ENCODE data around the gene CYBB. TPM values are rescaled to one million over a fixed set of nuclear protein-coding genes. Genes with fewer than 3 reads are reported as not detected.

Gene CYBB
- total and polyA plus RNA-seq, 3 donors from 2014 or later, result 1.3 to 15.7 (median 4.2) TPM

DNA sequence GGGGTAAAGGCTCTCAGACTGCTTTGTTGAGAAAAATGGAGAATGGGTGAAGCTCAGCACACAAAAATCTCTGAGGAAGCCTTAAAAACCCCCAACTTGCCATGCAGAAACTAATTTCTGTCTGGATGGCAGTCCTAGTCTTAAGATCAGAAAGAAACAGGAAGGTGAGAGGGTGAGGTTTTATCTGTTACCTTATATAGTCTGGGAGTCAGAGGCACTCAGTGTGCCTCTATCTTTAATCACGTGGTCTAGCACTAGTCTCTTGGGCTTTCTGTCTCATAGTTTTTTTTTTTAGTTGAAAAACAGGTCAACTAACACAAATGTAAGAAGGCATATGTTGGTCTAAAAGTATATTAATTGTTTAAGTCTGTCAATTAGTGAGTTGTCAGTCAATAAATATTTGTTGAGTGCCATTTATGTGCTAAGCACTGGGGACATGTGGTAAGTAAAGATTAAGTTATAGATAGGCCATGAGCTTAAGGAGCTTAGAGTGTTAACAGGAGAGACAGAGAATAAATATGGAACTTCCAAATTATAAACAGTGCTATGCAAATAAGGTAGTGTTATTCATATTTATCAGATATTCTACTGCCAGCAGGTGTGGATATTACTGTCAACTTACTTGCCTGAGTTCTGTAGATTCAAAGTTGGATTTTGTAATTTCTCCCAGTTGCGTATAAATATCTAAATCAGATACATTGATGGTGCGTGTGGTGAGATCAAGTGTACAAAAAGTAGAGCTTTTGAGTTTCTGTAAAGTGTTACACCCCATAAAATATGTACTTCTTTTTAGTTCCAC lies 7.0 kb downstream of the CYBB start:
- Histone ChIP-seq H3K9me3 (no peaks in the 10 kb centered on the region), H3K27me3 (no peaks in the 10 kb centered on the region), H3K4me3 (no peak overlapping the region), H3K27ac (no peak overlapping the region), H3K4me1 (no peaks in the 10 kb centered on the region), H3K36me3 (ENCODE audit: low read depth, missing control alignments) (no peaks in the 10 kb centered on the region)
- DNase-seq, result no peak
- intact Hi-C loops (cut with DNase I; ENCODE audit: low total_unique reads), result no loop called here
- WGBS, 2 donors, result 66% methylated on average over 3 of the region's 3 CpGs
- TF ChIP-seq, protein P1, sequence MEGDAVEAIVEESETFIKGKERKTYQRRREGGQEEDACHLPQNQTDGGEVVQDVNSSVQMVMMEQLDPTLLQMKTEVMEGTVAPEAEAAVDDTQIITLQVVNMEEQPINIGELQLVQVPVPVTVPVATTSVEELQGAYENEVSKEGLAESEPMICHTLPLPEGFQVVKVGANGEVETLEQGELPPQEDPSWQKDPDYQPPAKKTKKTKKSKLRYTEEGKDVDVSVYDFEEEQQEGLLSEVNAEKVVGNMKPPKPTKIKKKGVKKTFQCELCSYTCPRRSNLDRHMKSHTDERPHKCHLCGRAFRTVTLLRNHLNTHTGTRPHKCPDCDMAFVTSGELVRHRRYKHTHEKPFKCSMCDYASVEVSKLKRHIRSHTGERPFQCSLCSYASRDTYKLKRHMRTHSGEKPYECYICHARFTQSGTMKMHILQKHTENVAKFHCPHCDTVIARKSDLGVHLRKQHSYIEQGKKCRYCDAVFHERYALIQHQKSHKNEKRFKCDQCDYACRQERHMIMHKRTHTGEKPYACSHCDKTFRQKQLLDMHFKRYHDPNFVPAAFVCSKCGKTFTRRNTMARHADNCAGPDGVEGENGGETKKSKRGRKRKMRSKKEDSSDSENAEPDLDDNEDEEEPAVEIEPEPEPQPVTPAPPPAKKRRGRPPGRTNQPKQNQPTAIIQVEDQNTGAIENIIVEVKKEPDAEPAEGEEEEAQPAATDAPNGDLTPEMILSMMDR (IDR thresholded peaks at IDR 0.05), result no peak
- no peak for TF ChIP-seq POLR2A (IDR thresholded peaks at IDR 0.05)

DNA sequence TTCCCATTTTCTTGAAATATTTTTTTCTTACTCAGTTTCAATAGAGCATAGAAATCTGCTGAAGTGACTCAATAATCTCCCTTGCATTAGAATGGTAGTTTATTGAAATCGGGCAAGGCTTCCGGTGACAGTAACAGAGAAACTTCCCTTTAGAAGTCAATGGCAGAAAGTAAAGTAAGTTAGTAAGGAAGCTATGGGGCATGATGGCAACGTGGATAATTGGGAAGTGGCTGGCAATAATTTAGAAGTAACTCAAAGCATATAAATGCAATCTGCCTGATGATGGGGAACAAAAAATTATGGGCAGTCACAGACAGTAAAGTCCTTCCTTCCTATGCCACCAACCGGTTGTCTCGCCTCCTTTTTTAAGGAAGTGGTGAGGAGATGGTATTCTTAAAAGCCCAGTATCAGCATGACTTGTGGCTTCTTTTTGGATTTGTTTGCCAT lies 7.6 kb downstream of the CYBB start:
- no peaks in the 10 kb centered on the region for H3K27me3 ChIP-seq
- H3K4me3 ChIP-seq, result no peak overlapping the region
- TF ChIP-seq, protein P1 (IDR thresholded peaks at IDR 0.05), result no peak
- no peak for TF ChIP-seq POLR2A (IDR thresholded peaks at IDR 0.05)
- H3K36me3 ChIP-seq (ENCODE audit: low read depth, missing control alignments), result no peaks in the 10 kb centered on the region
- no peaks in the 10 kb centered on the region for H3K4me1 ChIP-seq
- intact Hi-C loops (cut with DNase I; ENCODE audit: low total_unique reads), result no loop called here
- no peak for DNase-seq
- no peaks in the 10 kb centered on the region for H3K9me3 ChIP-seq
- H3K27ac ChIP-seq, result no peak overlapping the region
- 76 to 90% methylated on average over 5 of the region's 5 CpGs for WGBS, 2 donors

DNA sequence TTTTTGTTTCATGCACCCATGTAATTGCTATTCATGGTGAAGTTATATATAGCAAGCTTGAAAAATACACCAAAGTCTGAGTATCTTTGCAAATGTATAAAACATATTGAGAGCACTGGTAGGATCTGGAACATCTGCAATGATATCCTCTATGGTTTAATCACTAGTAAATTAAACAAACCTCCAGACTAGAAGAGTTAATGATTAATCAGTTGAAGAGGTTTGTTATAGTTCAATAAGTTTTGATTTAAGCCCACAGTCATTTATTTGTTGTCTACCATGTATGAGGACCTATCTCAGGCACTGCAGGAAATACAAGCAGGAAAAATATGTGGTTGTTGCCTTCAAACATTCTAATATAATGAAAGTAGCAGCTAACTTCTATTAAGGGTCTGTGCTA lies 16.5 kb downstream of the CYBB start:
- DNase-seq, result no peak
- no peak overlapping the region for H3K27ac ChIP-seq
- H3K9me3 ChIP-seq, result no peaks in the 10 kb centered on the region
- intact Hi-C loops (cut with DNase I; ENCODE audit: low total_unique reads), result no loop called here
- H3K27me3 ChIP-seq, result no peaks in the 10 kb centered on the region
- H3K4me1 ChIP-seq, result no peaks in the 10 kb centered on the region
- no peak overlapping the region for H3K4me3 ChIP-seq
- no peak for TF ChIP-seq POLR2A (IDR thresholded peaks at IDR 0.05)
- TF ChIP-seq, protein P1 (IDR thresholded peaks at IDR 0.05), result no peak
- H3K36me3 ChIP-seq (ENCODE audit: low read depth, missing control alignments), result no peaks in the 10 kb centered on the region

DNA sequence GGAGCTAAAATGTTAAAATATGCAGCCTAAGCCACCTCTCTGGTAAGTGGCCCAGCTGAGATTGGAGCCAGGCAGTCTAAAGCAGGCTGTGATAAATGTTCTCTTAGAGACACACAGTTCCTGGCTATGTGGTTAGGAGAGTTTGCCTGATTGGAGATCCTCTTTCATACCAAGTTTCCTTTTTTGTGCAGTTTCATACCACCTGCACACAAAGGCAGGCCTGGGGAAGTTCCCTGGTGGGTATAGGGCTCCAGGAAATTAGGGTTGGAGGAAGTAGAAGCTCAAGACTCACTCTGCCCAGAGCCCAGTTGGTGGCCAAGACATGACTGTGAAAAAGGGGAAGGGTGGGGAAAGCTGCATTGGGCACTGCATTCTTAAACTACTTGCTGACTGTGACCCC lies 16.9 kb downstream of the CYBB start:
- DNase-seq, result no peak
- Histone ChIP-seq H3K27me3 (no peaks in the 10 kb centered on the region), H3K36me3 (ENCODE audit: low read depth, missing control alignments) (no peaks in the 10 kb centered on the region), H3K4me3 (no peak overlapping the region), H3K27ac (no peak overlapping the region), H3K9me3 (no peaks in the 10 kb centered on the region), H3K4me1 (no peaks in the 10 kb centered on the region)
- TF ChIP-seq POLR2A (IDR thresholded peaks at IDR 0.05), result no peak
- TF ChIP-seq, protein P1 (IDR thresholded peaks at IDR 0.05), result no peak
- intact Hi-C loops (cut with DNase I; ENCODE audit: low total_unique reads), result no loop called here

DNA sequence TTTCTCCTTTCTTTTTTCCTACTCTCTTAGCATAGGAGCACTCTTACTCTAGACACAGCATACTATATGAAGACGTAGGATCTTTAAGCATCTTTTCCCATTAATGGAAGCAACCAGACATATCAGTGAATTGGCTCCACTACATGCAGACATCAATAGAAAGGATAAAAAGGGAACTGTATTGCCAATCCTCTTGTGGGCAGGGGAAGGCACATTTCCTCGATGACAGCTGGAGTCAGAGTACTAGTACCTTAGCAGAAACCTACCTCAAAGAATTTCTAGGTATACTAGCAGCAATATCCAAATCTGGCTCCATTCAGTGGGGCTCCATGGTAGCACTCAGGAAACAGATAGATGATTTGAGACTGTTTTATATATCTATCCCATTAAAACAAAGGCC lies 20.1 kb downstream of the CYBB start:
- Histone ChIP-seq H3K27ac (no peak overlapping the region), H3K4me1 (no peaks in the 10 kb centered on the region), H3K36me3 (ENCODE audit: low read depth, missing control alignments) (no peaks in the 10 kb centered on the region), H3K27me3 (no peaks in the 10 kb centered on the region), H3K4me3 (no peak overlapping the region), H3K9me3 (no peaks in the 10 kb centered on the region)
- WGBS, 2 donors, result 95 to 100% methylated on average over 2 of the region's 2 CpGs
- TF ChIP-seq, protein P1 (IDR thresholded peaks at IDR 0.05), result no peak
- no peak for TF ChIP-seq POLR2A (IDR thresholded peaks at IDR 0.05)
- intact Hi-C loops (cut with DNase I; ENCODE audit: low total_unique reads), result no loop called here
- DNase-seq, result no peak

All from testis (tissue), 3 donors.